H54 (cell line): ENCODE results near the gene GPC4.
"Not testable (repeated sequence)": the region's sequence is repeated elsewhere in the genome, so short reads cannot be mapped to it uniquely, and the experiment has no call there.

Experiments
- DNase-seq: peaks from one replicate; pipeline ENCODE4 v3.0.0; 2011; ENCODE audit warnings: low spot score, mixed read lengths; ENCODE audit not compliant: insufficient read length
- FAIRE-seq: peaks from 3 replicates; lab custom pipeline; 2011; peaks lifted over from hg19 to GRCh38; lab: Jason Lieb, UNC
- POLR2A ChIP-seq: IDR thresholded peaks from 2 replicates; pipeline ENCODE4 v1.6.1; 2011; ENCODE audit warnings: low read depth, mild to moderate bottlenecking, low read length

Gene GPC4

DNA sequence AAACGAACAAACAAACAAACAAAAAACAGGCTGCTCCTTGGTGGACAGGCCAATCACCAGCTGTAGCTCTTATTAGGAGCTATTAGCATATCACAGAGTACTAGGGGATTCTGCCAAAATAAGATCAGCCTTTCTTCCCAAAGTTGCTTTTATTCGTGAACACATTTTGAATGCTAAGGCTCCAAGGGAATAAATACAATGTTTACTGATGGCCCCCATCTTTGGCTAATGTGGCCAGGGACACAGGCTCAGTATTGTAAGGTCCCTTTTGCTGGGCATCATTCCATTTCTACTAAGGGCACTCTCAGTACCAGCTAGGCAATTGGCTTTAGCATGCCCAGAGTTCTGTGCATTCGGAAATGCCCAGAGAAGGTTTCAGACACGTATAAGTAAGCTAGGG lies 84.3 kb downstream of the GPC4 start:
- TF ChIP-seq POLR2A: no peak
- DNase-seq: no peak
- FAIRE-seq: no peak

DNA sequence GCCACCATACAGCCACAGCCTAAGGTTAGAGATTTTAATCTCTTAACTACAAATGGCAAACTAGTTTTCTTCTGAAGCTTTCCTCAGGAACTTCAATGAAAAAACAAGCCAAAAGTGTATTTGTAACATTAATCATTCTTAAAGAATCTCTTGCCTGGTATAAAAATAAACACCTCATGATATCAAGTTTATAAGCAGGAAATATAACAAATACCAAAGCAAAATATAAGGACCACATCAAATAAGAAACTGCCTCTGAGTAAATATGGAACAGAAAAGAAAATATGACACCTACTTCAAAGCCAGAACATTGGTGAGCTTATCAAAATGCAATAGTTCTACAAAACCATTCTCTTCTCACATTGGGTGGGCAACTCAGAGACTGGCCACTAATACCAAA lies 89.9 kb downstream of the GPC4 start:
- no peak for FAIRE-seq
- TF ChIP-seq POLR2A: no peak
- DNase-seq: no peak

DNA sequence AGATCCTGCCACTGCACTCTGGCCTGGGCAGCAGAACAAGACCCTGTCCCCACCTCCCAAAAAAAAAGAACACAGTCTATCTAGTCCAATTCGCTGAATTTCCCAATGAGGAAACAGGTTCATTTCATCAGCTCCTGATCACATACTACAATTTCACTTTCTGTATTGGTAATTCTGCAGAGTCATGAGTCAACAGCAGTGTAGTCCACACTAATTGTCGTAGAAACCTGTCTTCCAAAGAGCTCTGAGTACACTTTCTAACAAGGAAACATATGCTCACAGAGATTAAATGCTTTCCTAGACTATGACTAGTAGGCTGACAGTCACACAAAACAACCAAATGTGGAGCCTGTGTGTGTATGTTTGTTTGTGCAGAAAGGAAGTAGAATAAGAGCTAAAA lies 91.9 kb downstream of the GPC4 start:
- TF ChIP-seq POLR2A: no peak
- no peak for DNase-seq
- FAIRE-seq: no peak

DNA sequence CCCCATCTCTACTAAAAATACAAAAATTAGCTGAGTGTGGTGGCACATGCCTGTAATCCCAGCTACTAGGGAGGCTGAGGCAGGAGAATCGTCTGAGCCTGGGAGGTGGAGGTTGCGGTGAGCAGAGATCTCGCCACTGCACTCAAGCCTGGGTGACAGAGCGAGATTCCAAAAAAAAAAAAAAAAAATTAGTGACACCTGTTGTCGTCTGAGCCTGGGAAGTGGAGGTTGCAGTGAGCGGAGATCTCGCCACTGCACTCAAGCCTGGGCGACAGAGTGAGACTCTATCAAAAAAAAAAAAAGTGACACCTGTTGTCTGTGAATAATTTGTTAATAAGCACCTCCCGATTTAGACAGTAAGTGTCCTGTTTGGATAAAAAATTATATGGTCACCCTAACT lies 93.0 kb downstream of the GPC4 start:
- DNase-seq, FAIRE-seq: not testable (repeated sequence)

DNA sequence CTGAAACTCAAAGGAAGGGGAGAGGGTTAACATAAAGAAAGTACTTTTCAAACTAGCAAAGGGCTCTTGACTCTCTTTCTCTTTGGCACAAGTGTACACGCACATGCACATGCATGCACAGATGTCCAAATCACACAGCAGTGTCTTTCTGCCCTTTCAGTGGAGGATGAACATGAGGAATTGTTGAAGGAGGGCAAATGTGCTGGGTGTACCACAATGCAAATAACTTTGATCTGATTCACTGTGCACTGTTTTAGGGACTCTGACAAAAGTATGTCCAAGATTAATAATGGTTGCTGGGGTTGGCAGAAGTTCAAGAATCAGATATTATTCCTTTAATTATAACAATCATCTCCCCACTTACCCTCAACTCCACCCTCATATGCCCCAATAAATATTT lies 93.8 kb downstream of the GPC4 start:
- no peak for TF ChIP-seq POLR2A
- DNase-seq (no peak), FAIRE-seq (no peak)

DNA sequence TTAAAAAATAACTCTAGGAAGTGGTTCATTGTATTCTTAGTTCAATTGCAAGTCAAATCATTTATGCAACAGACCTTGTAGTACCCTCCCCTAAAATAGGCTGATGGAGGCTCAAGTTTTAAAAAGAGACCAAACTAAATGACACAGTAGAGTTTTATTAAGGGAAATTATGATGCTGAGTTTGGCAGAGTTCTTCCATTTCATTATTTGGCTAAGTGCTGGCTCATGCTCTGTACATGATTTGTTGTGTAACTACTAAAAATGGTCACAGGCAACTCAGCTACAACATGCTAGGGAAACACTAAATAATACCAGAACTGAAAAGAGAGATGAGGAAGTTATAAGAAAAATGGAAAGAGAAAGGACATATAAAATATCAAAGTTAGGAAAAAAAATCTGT lies 101.0 kb downstream of the GPC4 start:
- TF ChIP-seq POLR2A: no peak
- FAIRE-seq (no peak), DNase-seq (no peak)

DNA sequence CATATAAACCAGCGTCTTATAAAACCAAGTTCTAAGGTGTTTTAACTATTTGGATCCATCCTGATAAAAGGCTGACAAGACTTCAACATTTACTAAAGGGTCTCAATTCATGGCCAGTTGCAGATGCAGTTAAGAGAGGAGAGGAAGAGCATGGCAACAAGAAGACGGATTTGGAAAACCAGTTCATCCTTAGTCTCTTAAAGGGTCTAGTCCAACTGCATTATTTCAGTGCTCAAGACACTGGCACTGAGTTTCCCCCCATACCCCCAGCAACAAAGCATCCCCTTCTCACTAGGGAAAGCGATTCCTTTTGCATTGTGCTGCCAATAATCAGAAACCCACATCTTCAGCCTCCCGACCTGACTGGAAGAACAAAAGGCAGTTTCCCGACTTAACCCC lies 106.8 kb downstream of the GPC4 start:
- no peak for FAIRE-seq
- no peak for TF ChIP-seq POLR2A
- no peak for DNase-seq

DNA sequence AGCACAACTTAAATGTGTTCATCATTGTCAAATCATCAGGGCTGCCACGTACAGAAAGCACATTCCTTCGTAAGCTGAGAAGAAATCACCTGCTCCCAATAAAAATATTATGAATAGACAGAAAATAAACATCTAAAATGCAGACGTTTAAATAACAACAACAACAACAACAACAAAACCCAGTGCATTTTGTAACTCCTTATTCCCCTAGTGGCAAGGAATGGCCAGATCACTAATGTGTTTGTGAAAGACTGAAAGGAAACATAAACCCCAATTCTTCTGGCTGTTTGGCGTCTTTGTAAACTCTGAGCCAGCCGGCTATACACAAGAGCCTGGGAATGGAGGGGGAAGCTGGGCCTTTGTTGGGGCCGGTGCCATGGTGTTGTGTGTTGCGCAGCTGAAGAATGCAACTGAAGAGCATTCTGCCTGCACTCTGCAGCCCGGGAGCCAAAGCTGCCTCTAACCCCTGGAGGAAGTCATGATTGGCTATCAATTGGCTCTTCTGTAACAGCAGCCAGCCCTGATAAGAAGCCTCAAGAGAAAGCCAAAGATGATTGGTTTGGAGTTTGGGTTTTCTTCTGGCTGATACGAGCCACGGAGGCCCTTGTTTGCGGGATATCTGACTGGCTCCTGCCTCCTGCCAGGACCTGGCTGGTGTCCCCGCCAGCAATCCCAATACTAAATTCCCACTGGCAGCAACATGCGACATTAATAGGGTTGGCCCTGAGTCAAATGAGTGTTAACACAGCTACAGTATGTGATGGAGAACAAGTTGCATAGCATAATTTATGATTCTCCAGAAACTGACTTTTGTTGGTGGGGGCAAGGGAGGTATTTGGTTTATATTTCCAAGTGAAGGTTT lies 107.4 kb downstream of the GPC4 start:
- no peak for TF ChIP-seq POLR2A
- FAIRE-seq (no peak), DNase-seq (no peak)

DNA sequence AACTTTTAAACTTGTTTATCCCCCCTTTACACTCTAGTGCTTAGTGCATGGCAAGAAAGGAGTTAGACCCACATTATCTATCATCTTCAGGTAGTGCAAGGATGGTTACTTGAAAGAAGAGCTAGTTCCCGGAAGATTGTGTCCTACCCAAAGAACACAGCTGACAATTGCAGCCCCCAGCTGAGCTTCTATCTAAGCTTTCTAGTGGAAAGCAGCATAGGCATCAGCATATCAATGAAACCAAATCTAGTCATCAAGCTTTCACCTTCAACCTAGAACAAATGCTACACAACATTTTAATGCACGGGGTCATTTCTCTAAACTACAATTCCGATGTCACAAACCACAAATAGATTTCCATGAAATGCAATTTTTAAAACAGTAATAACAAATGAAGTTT lies 108.2 kb downstream of the GPC4 start:
- TF ChIP-seq POLR2A: no peak
- DNase-seq (no peak), FAIRE-seq (no peak)

DNA sequence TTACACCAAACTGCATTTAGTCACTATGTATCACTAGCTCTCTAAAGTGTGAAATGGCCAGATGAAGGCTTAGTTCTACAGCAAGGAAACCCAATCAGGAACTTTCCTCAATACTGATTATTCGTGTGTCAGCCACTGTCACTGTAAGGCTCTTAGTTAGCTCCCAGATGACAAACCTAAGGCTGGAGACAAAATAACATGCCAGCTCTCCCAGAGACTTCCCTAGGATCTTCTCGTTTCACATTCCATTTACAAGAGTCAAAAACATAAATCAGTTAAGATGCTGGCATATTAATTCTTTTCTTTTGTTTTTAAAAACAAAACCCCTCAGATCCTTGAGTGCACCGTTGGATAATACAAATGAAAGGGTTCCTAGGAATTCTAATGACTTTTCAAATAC lies 109.0 kb downstream of the GPC4 start:
- no peak for TF ChIP-seq POLR2A
- DNase-seq (no peak), FAIRE-seq (no peak)

DNA sequence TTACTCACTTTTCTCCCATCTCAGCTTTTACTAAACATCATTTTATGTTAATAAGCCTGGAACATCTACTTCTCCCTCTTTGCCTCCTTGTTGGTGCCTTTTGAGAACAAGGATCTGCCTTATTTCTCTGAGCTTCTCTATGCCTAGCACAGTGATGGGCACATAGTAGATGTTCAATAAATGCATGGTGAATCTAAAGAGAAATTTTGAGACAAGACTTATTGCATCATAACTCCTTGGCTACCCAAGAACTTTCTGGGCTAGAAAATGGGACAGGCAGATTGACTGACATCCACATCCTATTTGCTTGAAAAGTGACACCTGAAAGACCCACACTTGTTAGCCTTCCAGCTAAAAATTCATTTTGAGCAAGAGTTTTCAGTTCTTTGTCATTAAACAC lies 109.9 kb downstream of the GPC4 start:
- FAIRE-seq: no peak
- TF ChIP-seq POLR2A: no peak
- DNase-seq: no peak

DNA sequence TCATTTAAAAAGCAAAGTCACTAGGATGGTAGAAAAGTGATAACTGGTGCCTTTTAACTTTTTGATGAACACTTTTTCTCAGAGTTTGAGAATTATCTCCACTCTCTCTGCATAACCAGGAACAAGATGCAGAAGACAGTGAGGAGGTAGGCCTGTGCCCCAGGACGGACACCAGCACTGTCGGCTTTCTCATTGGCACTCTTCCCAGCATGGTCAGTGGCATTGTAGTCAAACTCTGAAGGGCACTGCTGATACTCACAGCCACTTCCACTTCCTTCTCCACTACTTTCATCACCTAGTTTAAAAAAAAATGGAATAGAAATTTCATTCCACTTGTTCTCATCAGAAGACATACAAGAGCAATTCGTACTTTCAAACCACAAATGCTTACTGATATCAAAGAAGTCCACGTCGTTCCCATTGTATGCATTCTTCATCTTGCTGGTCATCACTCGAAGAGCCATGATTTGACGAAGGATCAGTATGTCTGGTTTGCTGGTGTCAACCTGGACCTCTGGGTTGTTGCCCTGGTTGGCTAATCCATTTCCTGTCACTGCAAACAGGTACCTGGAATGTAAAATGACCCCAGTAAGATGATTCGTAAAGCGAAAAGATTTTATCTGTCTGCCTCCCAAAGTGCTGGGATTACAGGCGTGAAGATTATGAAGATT lies 112.4 kb downstream of the GPC4 start:
- DNase-seq (no peak), FAIRE-seq (no peak)
- no peak for TF ChIP-seq POLR2A

DNA sequence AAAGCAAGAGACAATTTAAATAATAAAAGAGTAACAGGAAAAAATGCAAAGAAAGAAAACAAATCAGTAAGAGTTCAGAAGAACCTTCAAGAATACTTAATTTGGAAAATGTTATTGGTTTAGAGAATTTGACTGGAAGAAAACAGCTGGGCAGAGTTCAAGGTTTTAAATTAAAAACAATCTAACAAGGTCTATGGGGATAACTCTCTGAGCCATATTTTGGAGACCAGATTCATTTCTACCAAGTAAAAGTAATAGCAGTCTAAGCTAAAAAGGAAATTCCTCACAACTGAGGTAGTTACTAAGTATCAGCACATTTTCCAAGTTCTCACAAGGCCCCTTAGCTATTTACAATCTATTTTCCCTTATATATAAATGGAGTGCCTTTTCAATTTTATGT lies 114.7 kb downstream of the GPC4 start:
- FAIRE-seq (no peak), DNase-seq (no peak)
- TF ChIP-seq POLR2A: no peak

DNA sequence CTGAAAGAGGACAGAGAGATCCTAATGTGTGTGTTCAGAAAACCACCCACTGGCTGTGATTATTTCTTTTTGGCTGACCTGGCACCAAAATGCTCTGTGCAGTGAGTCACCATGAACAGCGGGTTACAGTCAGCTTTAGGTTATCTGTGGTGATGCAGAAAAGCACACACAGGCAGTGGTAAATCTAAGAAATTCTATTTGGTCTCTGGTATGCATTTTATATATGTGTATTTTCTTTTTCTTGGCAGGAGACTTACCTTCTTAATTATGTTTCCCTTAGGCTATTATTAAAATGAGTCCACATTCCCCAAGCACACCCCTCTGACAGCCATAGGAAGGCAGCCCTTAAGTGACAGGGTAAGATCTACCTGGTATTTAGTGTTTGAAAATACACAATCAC lies 118.0 kb downstream of the GPC4 start:
- DNase-seq (peak; percentile 25), FAIRE-seq (peak; percentile 95)

DNA sequence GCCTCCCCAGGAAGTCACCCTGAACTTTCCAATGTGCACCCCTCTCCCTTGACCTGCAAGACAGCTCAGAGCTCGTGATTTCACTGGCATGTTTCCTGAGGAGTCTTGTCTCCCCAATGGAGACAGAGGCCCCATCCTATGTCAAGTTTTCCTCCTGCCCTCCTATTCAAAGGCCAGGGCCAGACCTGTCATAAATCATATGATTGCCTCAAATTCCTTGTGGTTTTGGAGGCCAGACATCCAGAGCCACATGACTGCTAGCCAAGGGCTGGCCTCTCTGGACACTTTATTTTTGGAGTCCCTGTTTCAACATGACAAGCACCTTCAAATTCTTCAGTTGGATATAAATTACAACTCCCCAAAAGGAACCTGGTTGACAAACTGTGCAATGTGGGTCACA lies 121.2 kb downstream of the GPC4 start:
- no peak for FAIRE-seq
- no peak for TF ChIP-seq POLR2A
- DNase-seq: peak; percentile 19

More for the DNA sequence above, 118.0 kb downstream of the GPC4 start:
- no peak for TF ChIP-seq POLR2A
